H9 (cell line): Measurements from ENCODE around the gene MKI67. TPM values are rescaled to one million over a fixed set of nuclear protein-coding genes. Genes with fewer than 3 reads are reported as not detected.

Experiments used
- DNase-seq: peaks from one replicate; pipeline ENCODE4 v3.0.0-alpha.2; 2017
- H2AFZ ChIP-seq: one replicate; pipeline ENCODE4 v1.6.1; 2013; ENCODE audit warnings: mild to moderate bottlenecking, low read length, control low read depth, moderate library complexity
- H2AK5ac ChIP-seq: 2 replicates; pipeline ENCODE4 v1.6.1; 2013; ENCODE audit warnings: low read length, control low read depth, mixed read lengths; ENCODE audit not compliant: insufficient read length
- H2BK120ac ChIP-seq: one replicate; pipeline ENCODE4 v1.6.1; 2013; ENCODE audit warnings: low read depth, mild to moderate bottlenecking, low read length, control low read depth, inconsistent platforms; ENCODE audit not compliant: poor library complexity, severe bottlenecking
- H2BK12ac ChIP-seq: 2 replicates; pipeline ENCODE4 v1.6.1; 2013; ENCODE audit warnings: low read length, control low read depth, mixed read lengths, low read depth; ENCODE audit not compliant: insufficient read length
- H2BK15ac ChIP-seq: 2 replicates; pipeline ENCODE4 v1.6.1; 2013; ENCODE audit warnings: low read depth, low read length, control low read depth
- H2BK20ac ChIP-seq: one replicate; pipeline ENCODE4 v1.6.1; 2013; ENCODE audit warnings: low read depth, mild to moderate bottlenecking, low read length, control low read depth, inconsistent platforms; ENCODE audit not compliant: poor library complexity, severe bottlenecking
- H2BK5ac ChIP-seq: 2 replicates; pipeline ENCODE4 v1.6.1; 2013; ENCODE audit warnings: low read length, control low read depth, mixed read lengths; ENCODE audit not compliant: insufficient read length
- H3K14ac ChIP-seq: 2 replicates; pipeline ENCODE4 v1.6.1; 2013; ENCODE audit warnings: low read length, control low read depth; ENCODE audit not compliant: insufficient read depth
- H3K18ac ChIP-seq: 2 replicates; pipeline ENCODE4 v1.6.1; 2013; ENCODE audit warnings: low read depth, mild to moderate bottlenecking, mixed read lengths, low read length, control low read depth; ENCODE audit not compliant: insufficient read length
- H3K23ac ChIP-seq: 2 replicates; pipeline ENCODE4 v1.6.1; 2013; ENCODE audit warnings: low read length, control low read depth, mixed read lengths, low read depth; ENCODE audit not compliant: insufficient read length
- H3K23me2 ChIP-seq: 2 replicates; pipeline ENCODE4 v1.6.1; 2013; ENCODE audit warnings: low read depth, mild to moderate bottlenecking, mixed read lengths, low read length, control low read depth; ENCODE audit not compliant: insufficient read length, poor library complexity, severe bottlenecking
- H3K27ac ChIP-seq: 2 replicates; pipeline ENCODE4 v1.5.1; 2013; ENCODE audit warnings: low read length, control low read depth, mixed read lengths, low read depth; ENCODE audit not compliant: insufficient read length
- H3K27me3 ChIP-seq: 2 replicates; pipeline ENCODE4 v1.6.1; 2013; ENCODE audit warnings: low read length, control low read depth, inconsistent platforms; ENCODE audit not compliant: insufficient read depth
- H3K4ac ChIP-seq: 2 replicates; pipeline ENCODE4 v1.6.1; 2013; ENCODE audit warnings: low read depth, mild to moderate bottlenecking, control low read depth, inconsistent platforms, low read length, moderate library complexity
- H3K4me1 ChIP-seq: 2 replicates; pipeline ENCODE4 v1.6.1; 2013; ENCODE audit warnings: low read length, control low read depth, inconsistent platforms; ENCODE audit not compliant: insufficient read depth
- H3K4me2 ChIP-seq: 2 replicates; pipeline ENCODE4 v1.6.1; 2013; ENCODE audit warnings: low read length, control low read depth, mixed read lengths; ENCODE audit not compliant: insufficient read length, insufficient read depth
- H3K56ac ChIP-seq: 2 replicates; pipeline ENCODE4 v1.6.1; 2013; ENCODE audit warnings: low read depth, mild to moderate bottlenecking, mixed read lengths, low read length, control low read depth; ENCODE audit not compliant: insufficient read length
- H3K79me1 ChIP-seq: 2 replicates; pipeline ENCODE4 v1.6.1; 2013; ENCODE audit warnings: low read depth, mild to moderate bottlenecking, moderate library complexity, low read length, control low read depth, inconsistent platforms; ENCODE audit not compliant: insufficient read depth, poor library complexity, severe bottlenecking
- H3K79me2 ChIP-seq: 2 replicates; pipeline ENCODE4 v1.6.1; 2013; ENCODE audit warnings: low read length, control low read depth, inconsistent platforms; ENCODE audit not compliant: insufficient read depth
- H3K9ac ChIP-seq: 2 replicates; pipeline ENCODE4 v1.6.1; 2013; ENCODE audit warnings: low read length, control low read depth, mixed read lengths; ENCODE audit not compliant: insufficient read length; ENCODE audit errors: extremely low read depth
- H3K9me3 ChIP-seq: one replicate; pipeline ENCODE4 v1.6.1; 2013; ENCODE audit warnings: low read depth, low read length, inconsistent platforms; ENCODE audit not compliant: control insufficient read depth
- H3T11ph ChIP-seq: one replicate; pipeline ENCODE4 v1.6.1; 2013; ENCODE audit warnings: mild to moderate bottlenecking, low read length, control low read depth, inconsistent platforms
- H4K20me1 ChIP-seq: one replicate; pipeline ENCODE4 v1.6.1; 2013; ENCODE audit not compliant: control insufficient read depth, insufficient read length, insufficient read depth
- H4K5ac ChIP-seq: 2 replicates; pipeline ENCODE4 v1.6.1; 2013; ENCODE audit warnings: low read depth, mild to moderate bottlenecking, mixed read lengths, low read length, control low read depth; ENCODE audit not compliant: insufficient read length
- H4K8ac ChIP-seq: replicated peaks from 2 replicates; pipeline ENCODE4 v1.6.1; 2013; ENCODE audit warnings: low read length, control low read depth, mixed read lengths, low read depth; ENCODE audit not compliant: insufficient read length
- H4K91ac ChIP-seq: 2 replicates; pipeline ENCODE4 v1.6.1; 2013; ENCODE audit warnings: low read depth, mild to moderate bottlenecking, moderate library complexity, mixed read lengths, low read length, control low read depth; ENCODE audit not compliant: insufficient read length
- H3K27ac Mint-ChIP-seq, 3 experiments: 2 replicates in 2 of 3; 3 replicates in 1 of 3; pipeline ENCODE4 v1.8.0; 2020 to 2021; ENCODE audit warnings: mixed read lengths in 3 of 3, mild to moderate bottlenecking in 1 of 3, moderate library complexity in 1 of 3
- H3K27me3 Mint-ChIP-seq: 2 replicates; pipeline ENCODE4 v1.8.0; 2021; ENCODE audit warnings: low read depth, mild to moderate bottlenecking, moderate library complexity, mixed read lengths
- H3K36me3 Mint-ChIP-seq, 3 experiments: 2 replicates in 2 of 3; 3 replicates in 1 of 3; pipeline ENCODE4 v1.8.0; 2020 to 2021; ENCODE audit warnings: low read depth in 3 of 3, mixed read lengths in 3 of 3; ENCODE audit not compliant: insufficient read depth in 1 of 3
- H3K4me1 Mint-ChIP-seq, 2 experiments: 2 replicates each; pipeline ENCODE4 v1.8.0; 2020; ENCODE audit warnings: mixed read lengths in 2 of 2
- H3K4me3 Mint-ChIP-seq, 2 experiments: 2 replicates in 1 of 2; 3 replicates in 1 of 2; pipeline ENCODE4 v1.8.0; 2020 to 2021; ENCODE audit warnings: mild to moderate bottlenecking in 2 of 2, mixed read lengths in 2 of 2, moderate library complexity in 1 of 2
- H3K9me3 Mint-ChIP-seq, 2 experiments: 2 replicates in 1 of 2; 3 replicates in 1 of 2; pipeline ENCODE4 v1.8.0; 2020; ENCODE audit warnings: mild to moderate bottlenecking in 2 of 2, mixed read lengths in 2 of 2, moderate library complexity in 1 of 2
- CTCF ChIP-seq: fragments of 200-600 bp; sonication (generic); conservative IDR thresholded peaks from 3 replicates; pipeline ENCODE4 v1.8.0; 2021; ENCODE audit warnings: antibody characterized with exemption, mild to moderate bottlenecking
- WGBS: extraction: QIAGEN DNeasy Blood & Tissue Kit; methylation state at CpG from one replicate; pipeline ENCODE4 v1.1.7; 2013; ENCODE audit warnings: missing lambda C conversion rate, low lambda C conversion rate, mixed read lengths; ENCODE audit not compliant: insufficient read length; ENCODE audit errors: extremely low coverage; 5-methylcytosine and 5-hydroxymethylcytosine counted together
- total RNA-seq: library from RNA; stranded (reverse); gene quantifications from 2 replicates; pipeline ENCODE4 v1.2.1, GENCODE V29; 2021

The MKI67 gene
- total RNA-seq, 1 experiment from 2014 or later: 108 TPM

GRCh38 chr10:128160297-128160711 lies 34.1 kb upstream of the MKI67 start:
- no peak overlapping the region for H2AK5ac ChIP-seq
- H3K4me3 Mint-ChIP-seq: no peak overlapping the region

More at GRCh38 chr10:128160297-128160711, 34.1 kb upstream of the MKI67 start:
- Histone ChIP-seq H2BK12ac (no peak overlapping the region), H3K23me2 (no peaks in the 10 kb centered on the region), H3K4ac (no peak overlapping the region), H3K14ac (no peak overlapping the region), H4K8ac (no peak overlapping the region), H3K9ac (no peak overlapping the region), H2BK5ac (no peak overlapping the region), H3K9me3 (no peaks in the 10 kb centered on the region), H3K18ac (no peak overlapping the region), H2BK15ac (no peak overlapping the region), H3K79me2 (no peaks in the 10 kb centered on the region), H3T11ph (no peak overlapping the region), H3K27ac (no peak overlapping the region), H3K79me1 (no peaks in the 10 kb centered on the region), H3K4me2 (no peak overlapping the region), H2AFZ (no peak overlapping the region), H4K5ac (no peak overlapping the region), H3K4me1 (no peaks in the 10 kb centered on the region), H3K56ac (no peak overlapping the region), H3K27me3 (no peaks in the 10 kb centered on the region), H2BK20ac (no peak overlapping the region), H3K23ac (no peak overlapping the region), H2BK120ac (no peak overlapping the region), H4K20me1 (no peaks in the 10 kb centered on the region), H4K91ac (no peak overlapping the region)
- TF ChIP-seq CTCF: no peak
- no peak overlapping the region for H3K27ac Mint-ChIP-seq
- H3K9me3 Mint-ChIP-seq: no peaks in the 10 kb centered on the region
- no peak for DNase-seq
- no peaks in the 10 kb centered on the region for H3K36me3 Mint-ChIP-seq
- H3K27me3 Mint-ChIP-seq: peaks cover 8% of the 10 kb centered on the region
- H3K4me1 Mint-ChIP-seq: peaks cover 12 to 14% of the 10 kb centered on the region in 2 experiments
- WGBS: no CpG with 5 or more reads among the region's 6 CpGs
